EL (cell line): ENCODE data around the gene THSD7B.
"Not testable (repeated sequence)": the region's sequence is repeated elsewhere in the genome, so short reads cannot be mapped to it uniquely, and the experiment has no call there.

Experiments
- DNase-seq: peaks from one replicate; pipeline ENCODE4 v3.0.0-alpha.2; 2016

THSD7B gene

GRCh38 chr2:136765256-136766072, at the start of gene THSD7B:
Gene THSD7B (plus strand): TSS chr2:136765545. CDS start chr2:136882179, 116,634 bp downstream.
- no peak for DNase-seq

- no peak for DNase-seq
Observed at GRCh38 chr2:136718273-136718672, 47.1 kb upstream of the THSD7B start.

GRCh38 chr2:136727973-136728699, 37.2 kb upstream of the THSD7B start:
- DNase-seq: no peak

- DNase-seq: no peak
Observed at GRCh38 chr2:136736236-136736635, 29.1 kb upstream of the THSD7B start.

- DNase-seq: no peak
Observed at GRCh38 chr2:136738044-136738443, 27.3 kb upstream of the THSD7B start.

- no peak for DNase-seq
Observed at GRCh38 chr2:136741471-136741870, 23.9 kb upstream of the THSD7B start.

- DNase-seq: no peak
Observed at GRCh38 chr2:136750065-136750464, 15.3 kb upstream of the THSD7B start.

GRCh38 chr2:136751406-136751805, 13.9 kb upstream of the THSD7B start:
- no peak for DNase-seq

GRCh38 chr2:136758504-136758903, 6.8 kb upstream of the THSD7B start:
- not testable (repeated sequence) for DNase-seq

GRCh38 chr2:136764452-136765255, 691 bp upstream of the THSD7B start:
- DNase-seq: no peak

- DNase-seq: no peak
Observed at GRCh38 chr2:136766073-136766404, 694 bp downstream of the THSD7B start.

- DNase-seq: no peak
Observed at GRCh38 chr2:136767030-136767429, 1.7 kb downstream of the THSD7B start.

- no peak for DNase-seq
Observed at GRCh38 chr2:136769871-136770270, 4.5 kb downstream of the THSD7B start.

GRCh38 chr2:136770384-136770783, 5.0 kb downstream of the THSD7B start:
- DNase-seq: no peak

- DNase-seq: no peak
Observed at GRCh38 chr2:136777391-136777790, 12.0 kb downstream of the THSD7B start.

GRCh38 chr2:136783856-136784255, 18.5 kb downstream of the THSD7B start:
- no peak for DNase-seq

GRCh38 chr2:136785215-136785614, 19.9 kb downstream of the THSD7B start:
- DNase-seq: no peak

- no peak for DNase-seq
Observed at GRCh38 chr2:136787970-136788369, 22.6 kb downstream of the THSD7B start.

- DNase-seq: no peak
Observed at GRCh38 chr2:136796339-136796738, 31.0 kb downstream of the THSD7B start.

- no peak for DNase-seq
Observed at GRCh38 chr2:136798766-136799165, 33.4 kb downstream of the THSD7B start.

- DNase-seq: no peak
Observed at GRCh38 chr2:136801661-136802060, 36.3 kb downstream of the THSD7B start.

- DNase-seq: no peak
Observed at GRCh38 chr2:136809998-136810397, 44.7 kb downstream of the THSD7B start.

GRCh38 chr2:136818839-136819238, 53.5 kb downstream of the THSD7B start:
- DNase-seq: no peak

GRCh38 chr2:136823291-136823690, 57.9 kb downstream of the THSD7B start:
- no peak for DNase-seq
